ENCODE measurements around the gene CELA1. TPM values are rescaled to one million over a fixed set of nuclear protein-coding genes. Genes with fewer than 3 reads are reported as not detected.
A peak's percentile ranks its signal among the peaks of the same experiment; 100 is the strongest.

The CELA1 gene
- total and polyA plus RNA-seq, 10 of the 15 experiments (the other 5 are each of a cell fraction or from before 2014, with no cell fraction given) = not detected

- TF ChIP-seq, protein P1, sequence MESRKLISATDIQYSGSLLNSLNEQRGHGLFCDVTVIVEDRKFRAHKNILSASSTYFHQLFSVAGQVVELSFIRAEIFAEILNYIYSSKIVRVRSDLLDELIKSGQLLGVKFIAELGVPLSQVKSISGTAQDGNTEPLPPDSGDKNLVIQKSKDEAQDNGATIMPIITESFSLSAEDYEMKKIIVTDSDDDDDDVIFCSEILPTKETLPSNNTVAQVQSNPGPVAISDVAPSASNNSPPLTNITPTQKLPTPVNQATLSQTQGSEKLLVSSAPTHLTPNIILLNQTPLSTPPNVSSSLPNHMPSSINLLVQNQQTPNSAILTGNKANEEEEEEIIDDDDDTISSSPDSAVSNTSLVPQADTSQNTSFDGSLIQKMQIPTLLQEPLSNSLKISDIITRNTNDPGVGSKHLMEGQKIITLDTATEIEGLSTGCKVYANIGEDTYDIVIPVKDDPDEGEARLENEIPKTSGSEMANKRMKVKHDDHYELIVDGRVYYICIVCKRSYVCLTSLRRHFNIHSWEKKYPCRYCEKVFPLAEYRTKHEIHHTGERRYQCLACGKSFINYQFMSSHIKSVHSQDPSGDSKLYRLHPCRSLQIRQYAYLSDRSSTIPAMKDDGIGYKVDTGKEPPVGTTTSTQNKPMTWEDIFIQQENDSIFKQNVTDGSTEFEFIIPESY (IDR thresholded peaks at IDR 0.05) = 0 out of 2 replicates have a peak, but pooled peaks have one; percentile 24
- no peak for TF ChIP-seq WRNIP1 (IDR thresholded peaks at IDR 0.05; ENCODE audit: borderline replicate concordance, low read depth, low read length)
- TF ChIP-seq PAX8 (IDR thresholded peaks at IDR 0.05) = no peak
- TF ChIP-seq RUNX3 (IDR thresholded peaks at IDR 0.05; ENCODE audit: low read length) = peak; percentile 89
- peak; percentile 61; the same call in 1 of the 2 replicates for TF ChIP-seq POLR2AphosphoS5 (IDR thresholded peaks at IDR 0.05; ENCODE audit: low read length)
- TF ChIP-seq RAD51 (IDR thresholded peaks at IDR 0.05) = no peak
- peak; percentile 64 for TF ChIP-seq BCL3 (IDR thresholded peaks at IDR 0.05; ENCODE audit: borderline replicate concordance, insufficient read depth, low read depth, low read length, poor library complexity, severe bottlenecking)
- no peak for TF ChIP-seq TARDBP (IDR thresholded peaks at IDR 0.05; ENCODE audit: borderline replicate concordance)
- TF ChIP-seq PAX5 (IDR thresholded peaks at IDR 0.05; ENCODE audit: borderline replicate concordance, low read depth, low read length) = peak; percentile 65; the same call in 1 of the 2 replicates
- TF ChIP-seq PKNOX1 (IDR thresholded peaks at IDR 0.05) = no peak
- TF ChIP-seq BHLHE40 (IDR thresholded peaks at IDR 0.05; ENCODE audit: borderline replicate concordance in 1 of 2, low read depth in 2 of 2, low read length in 1 of 2) = peak; percentile 48 to 66; a peak in 3 of 4 replicates
- TF ChIP-seq MEF2B (IDR thresholded peaks at IDR 0.05; ENCODE audit: partially characterized antibody, poor library complexity, severe bottlenecking) = peak; percentile 97
- no peak for TF ChIP-seq CHD4 (IDR thresholded peaks at IDR 0.05)
- TF ChIP-seq, protein P2, sequence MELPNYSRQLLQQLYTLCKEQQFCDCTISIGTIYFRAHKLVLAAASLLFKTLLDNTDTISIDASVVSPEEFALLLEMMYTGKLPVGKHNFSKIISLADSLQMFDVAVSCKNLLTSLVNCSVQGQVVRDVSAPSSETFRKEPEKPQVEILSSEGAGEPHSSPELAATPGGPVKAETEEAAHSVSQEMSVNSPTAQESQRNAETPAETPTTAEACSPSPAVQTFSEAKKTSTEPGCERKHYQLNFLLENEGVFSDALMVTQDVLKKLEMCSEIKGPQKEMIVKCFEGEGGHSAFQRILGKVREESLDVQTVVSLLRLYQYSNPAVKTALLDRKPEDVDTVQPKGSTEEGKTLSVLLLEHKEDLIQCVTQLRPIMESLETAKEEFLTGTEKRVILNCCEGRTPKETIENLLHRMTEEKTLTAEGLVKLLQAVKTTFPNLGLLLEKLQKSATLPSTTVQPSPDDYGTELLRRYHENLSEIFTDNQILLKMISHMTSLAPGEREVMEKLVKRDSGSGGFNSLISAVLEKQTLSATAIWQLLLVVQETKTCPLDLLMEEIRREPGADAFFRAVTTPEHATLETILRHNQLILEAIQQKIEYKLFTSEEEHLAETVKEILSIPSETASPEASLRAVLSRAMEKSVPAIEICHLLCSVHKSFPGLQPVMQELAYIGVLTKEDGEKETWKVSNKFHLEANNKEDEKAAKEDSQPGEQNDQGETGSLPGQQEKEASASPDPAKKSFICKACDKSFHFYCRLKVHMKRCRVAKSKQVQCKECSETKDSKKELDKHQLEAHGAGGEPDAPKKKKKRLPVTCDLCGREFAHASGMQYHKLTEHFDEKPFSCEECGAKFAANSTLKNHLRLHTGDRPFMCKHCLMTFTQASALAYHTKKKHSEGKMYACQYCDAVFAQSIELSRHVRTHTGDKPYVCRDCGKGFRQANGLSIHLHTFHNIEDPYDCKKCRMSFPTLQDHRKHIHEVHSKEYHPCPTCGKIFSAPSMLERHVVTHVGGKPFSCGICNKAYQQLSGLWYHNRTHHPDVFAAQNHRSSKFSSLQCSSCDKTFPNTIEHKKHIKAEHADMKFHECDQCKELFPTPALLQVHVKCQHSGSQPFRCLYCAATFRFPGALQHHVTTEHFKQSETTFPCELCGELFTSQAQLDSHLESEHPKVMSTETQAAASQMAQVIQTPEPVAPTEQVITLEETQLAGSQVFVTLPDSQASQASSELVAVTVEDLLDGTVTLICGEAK (IDR thresholded peaks at IDR 0.05; ENCODE audit: borderline replicate concordance) = peak; percentile 31; the same call in 1 of the 2 replicates
- no peak for TF ChIP-seq ZNF207 (IDR thresholded peaks at IDR 0.05; ENCODE audit: borderline replicate concordance)
- TF ChIP-seq HDAC6 (IDR thresholded peaks at IDR 0.05; ENCODE audit: unreplicated experiment) = no peak
- TF ChIP-seq ZNF24 (IDR thresholded peaks at IDR 0.05) = no peak
- TF ChIP-seq ZBED1 (IDR thresholded peaks at IDR 0.05; ENCODE audit: borderline replicate concordance) = no peak
- TF ChIP-seq EZH2 (IDR thresholded peaks at IDR 0.05; ENCODE audit: borderline replicate concordance, control insufficient read depth, low read depth, low read length) = no peak
- TF ChIP-seq RB1 (IDR thresholded peaks at IDR 0.05; ENCODE audit: borderline replicate concordance) = peak; percentile 51; the same call in 1 of the 2 replicates
Observed at GRCh38 chr12:51323966-51324895, 22.2 kb downstream of the CELA1 start, which contains the start of gene BIN2 (continued).
